ENCODE results near the gene SPATS2L.

The SPATS2L gene

DNA sequence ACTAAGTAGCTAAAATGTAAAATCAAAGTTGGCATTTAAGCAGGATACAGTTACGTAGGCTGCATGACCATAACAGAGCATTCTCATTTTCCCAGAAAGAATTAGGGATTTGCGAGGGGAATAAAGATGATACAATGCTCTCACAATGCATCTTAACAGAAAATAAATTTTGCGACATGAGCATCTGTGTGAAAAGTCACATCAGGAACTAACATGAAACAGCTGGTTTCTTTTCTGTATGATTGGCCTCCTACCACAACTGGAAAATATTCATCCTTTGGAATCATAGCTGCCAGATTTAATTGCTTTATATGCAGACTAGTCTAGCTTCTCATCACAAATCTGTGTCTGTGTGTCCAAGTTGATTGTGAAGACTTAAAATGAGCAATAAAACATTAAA is 137.4 kb downstream of the SPATS2L start:
- DNase-seq (ENCODE audit: low read depth), result no peak

GRCh38 chr2:200444530-200444929 is 138.0 kb downstream of the SPATS2L start:
- no peak for DNase-seq (ENCODE audit: low read depth)

GRCh38 chr2:200445284-200445683 is 138.8 kb downstream of the SPATS2L start:
- no peak for DNase-seq (ENCODE audit: low read depth)

- DNase-seq (ENCODE audit: low read depth), result no peak
These were observed 140.1 kb downstream of the SPATS2L start for GRCh38 chr2:200446612-200447011.

GRCh38 chr2:200447139-200447855 is 140.8 kb downstream of the SPATS2L start:
- no peak for DNase-seq (ENCODE audit: low read depth)

DNA sequence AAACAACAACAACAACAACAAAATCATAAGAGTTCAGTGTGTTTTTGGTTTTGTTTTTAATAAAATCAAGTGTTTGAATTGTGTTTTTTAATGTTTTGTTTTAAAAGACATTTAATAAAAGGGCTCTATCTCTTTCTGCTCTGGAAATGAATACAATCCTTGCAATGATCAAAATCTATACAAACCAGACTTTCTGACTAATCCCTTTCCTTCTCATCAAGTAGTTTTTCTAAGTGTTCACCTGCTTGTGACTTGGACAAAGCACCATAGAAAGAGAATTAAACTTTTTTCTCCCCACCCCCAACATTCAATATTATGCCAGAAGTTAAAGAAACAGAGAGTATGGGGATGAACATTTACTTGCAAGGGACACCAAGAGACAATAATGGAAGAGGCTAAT is 142.0 kb downstream of the SPATS2L start:
- no peak for DNase-seq (ENCODE audit: low read depth)

GRCh38 chr2:200449149-200449548 is 142.7 kb downstream of the SPATS2L start:
- no peak for DNase-seq (ENCODE audit: low read depth)

GRCh38 chr2:200450288-200450687 is 143.8 kb downstream of the SPATS2L start:
- DNase-seq (ENCODE audit: low read depth), result no peak

DNA sequence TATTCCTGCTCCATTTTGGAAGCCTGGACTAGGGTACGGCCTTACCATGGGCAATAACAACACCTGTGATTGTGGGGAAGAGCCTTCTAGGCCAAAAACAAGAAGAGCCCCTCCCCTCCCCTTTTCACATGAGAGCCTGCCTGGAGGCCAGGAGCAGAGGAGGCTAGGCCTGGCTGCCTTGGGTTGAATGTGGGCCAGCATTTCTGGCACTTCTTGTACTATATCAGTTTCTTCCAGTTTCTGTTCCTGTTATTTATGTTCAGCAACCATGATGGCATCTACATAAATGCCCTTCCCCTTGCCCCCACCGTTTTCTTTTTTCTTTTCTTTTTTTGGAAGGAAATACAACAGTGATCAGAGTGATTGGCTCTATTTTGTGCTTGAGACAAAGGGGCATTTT is 145.0 kb downstream of the SPATS2L start:
- DNase-seq (ENCODE audit: low read depth), result no peak

GRCh38 chr2:200452377-200452776 is 145.9 kb downstream of the SPATS2L start:
- no peak for DNase-seq (ENCODE audit: low read depth)

DNA sequence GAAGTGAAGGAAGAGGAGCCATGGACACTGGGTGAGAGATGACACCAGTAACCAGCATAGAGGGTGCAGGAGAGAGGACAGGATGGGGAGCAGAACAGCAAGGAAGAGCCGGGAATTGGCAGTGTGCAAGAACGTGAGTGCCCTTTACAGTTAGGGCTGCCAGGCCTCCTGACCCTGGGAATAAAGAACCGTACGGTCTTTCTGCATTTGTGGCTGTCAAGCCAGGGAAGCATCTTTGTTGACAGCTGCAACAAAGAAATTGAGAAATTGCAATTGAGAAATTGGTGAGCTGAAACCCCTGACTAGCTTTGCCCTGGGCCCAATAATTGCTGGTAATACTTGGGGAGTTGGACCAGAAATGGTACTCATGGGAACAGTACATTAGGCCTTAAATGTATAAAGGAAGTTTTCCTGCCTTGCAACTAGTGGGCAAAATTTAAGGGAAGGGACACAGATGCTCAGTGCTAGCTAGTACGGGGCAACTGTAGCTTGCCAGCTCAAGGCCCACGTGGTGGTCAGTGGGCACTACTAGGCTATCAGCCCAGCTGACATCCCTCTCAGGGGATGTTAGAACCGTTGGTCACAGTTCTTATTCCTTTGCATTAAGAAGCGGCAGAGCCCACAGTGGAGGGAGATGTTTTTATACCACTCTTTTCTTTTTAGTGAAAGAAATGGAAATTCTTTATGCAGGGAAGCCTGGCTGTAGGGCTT is 146.8 kb downstream of the SPATS2L start:
- DNase-seq (ENCODE audit: low read depth), result no peak

DNA sequence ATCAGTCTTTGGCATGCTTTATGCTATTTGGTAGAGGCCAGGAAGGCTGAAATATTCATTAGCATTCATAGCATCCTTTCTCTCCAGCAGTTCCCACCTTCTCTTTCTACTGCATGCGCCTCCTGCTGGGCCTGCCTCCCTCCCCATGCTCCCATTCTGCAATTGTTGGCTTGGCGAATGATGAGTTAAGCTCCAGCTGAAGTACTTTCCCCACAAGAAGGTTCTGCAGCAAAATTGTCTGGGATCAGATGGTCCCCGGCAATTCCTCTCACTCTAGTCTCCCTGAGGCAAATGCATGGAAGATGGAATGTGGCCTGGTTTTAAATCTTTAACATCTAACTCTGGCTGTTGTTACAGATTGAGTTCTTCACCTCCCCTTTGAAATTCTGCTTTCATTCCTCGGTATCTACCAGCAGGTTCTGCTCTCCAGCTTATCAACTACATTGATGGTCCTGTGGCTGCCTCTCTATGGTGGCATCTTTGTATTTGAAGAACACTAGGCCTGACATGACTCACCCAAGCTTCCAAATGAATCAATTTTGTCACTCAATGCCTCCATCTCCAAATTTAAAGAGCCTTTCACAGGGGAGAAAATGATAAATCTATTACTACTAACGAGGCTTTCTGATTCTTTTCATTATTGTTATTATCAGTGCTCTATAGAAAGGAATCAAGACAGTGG is 147.5 kb downstream of the SPATS2L start:
- DNase-seq (ENCODE audit: low read depth), result no peak

- no peak for DNase-seq (ENCODE audit: low read depth)
These were observed 148.7 kb downstream of the SPATS2L start for GRCh38 chr2:200454927-200455801.

- DNase-seq (ENCODE audit: low read depth), result peak; percentile 3
These were observed 149.5 kb downstream of the SPATS2L start for GRCh38 chr2:200455958-200456421.

- no peak for DNase-seq (ENCODE audit: low read depth)
These were observed 150.1 kb downstream of the SPATS2L start for GRCh38 chr2:200456567-200456966.

DNA sequence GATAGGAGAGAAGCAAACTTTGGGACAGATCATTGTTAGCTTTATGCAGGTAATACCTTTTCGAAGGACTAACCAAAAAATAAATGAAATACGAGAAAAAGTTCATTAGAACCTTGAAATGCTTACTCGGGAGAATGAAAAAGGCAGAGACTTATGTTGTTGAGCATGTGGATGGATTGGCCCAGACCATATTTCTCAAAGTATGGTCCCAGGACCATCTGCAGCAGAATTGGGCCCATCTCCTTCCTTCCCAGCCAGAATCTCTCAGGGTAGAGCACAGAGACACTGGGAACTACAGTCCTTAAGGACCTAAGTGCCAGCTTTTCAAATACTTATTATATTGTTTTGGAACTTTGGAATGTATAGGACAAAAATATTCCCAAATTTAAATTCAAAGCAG is 152.6 kb downstream of the SPATS2L start:
- DNase-seq (ENCODE audit: low read depth), result no peak

DNA sequence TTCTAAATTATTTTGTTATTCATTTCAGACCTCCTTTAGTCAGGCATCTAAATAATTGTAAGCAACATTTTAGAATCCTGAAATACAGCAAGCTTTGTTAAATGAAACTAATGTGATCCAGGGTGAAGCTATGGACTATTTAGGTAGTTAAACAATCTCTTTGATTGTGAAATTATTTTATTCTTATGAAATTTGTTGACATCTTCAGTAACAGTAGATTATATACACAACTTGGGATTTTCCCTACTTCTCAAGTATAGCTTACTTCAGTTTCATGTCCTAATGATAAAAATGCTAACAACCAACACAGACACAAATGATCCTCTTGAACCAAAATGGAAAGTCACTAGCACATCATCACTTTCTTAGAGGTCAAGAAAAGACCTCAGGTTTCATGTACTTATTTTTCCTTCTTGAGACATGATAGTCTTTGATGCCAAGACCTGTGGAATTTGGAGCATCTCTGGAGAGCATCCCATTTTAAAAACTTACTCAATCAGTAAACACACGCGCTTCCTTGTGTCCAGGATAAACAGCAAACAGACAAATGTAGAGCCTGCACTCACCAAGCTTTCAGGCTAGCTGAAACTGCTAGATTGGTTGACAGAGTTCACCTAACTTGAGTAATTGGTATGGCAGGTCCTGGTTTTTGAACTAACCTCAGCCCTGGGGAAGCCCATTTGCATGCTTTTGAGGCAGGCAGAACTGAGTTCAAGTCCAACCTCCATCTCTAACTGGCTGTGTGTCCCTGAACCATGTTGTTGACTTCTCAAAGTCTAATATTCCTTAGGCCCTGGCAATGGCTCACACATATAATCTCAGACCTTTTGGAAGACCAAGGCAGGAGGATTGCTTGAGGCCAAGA is 155.6 kb downstream of the SPATS2L start:
- DNase-seq (ENCODE audit: low read depth), result no peak

GRCh38 chr2:200463452-200463851 is 157.0 kb downstream of the SPATS2L start:
- DNase-seq (ENCODE audit: low read depth), result no peak

- DNase-seq (ENCODE audit: low read depth), result no peak
These were observed 160.2 kb downstream of the SPATS2L start for GRCh38 chr2:200466425-200467418.
